Measurements from ENCODE around the gene MYOT. TPM values are rescaled to one million over a fixed set of nuclear protein-coding genes. Genes with fewer than 3 reads are reported as not detected.

MYOT gene
- total RNA-seq (100 to 1,000 TPM in 2 of 9 donors, 10 to 100 TPM in 6, 1 to 10 TPM in 1; 6.2 to 374 (median 27.7) TPM), polyA plus RNA-seq (100 to 1,000 TPM in 1 of 2 donors, 1 to 10 TPM in 1; 9.7 to 276 TPM)
- long read RNA-seq, donor 1, partial matches to known transcripts, result 5 of 13 reads
- long read RNA-seq, donor 1, other reads (novel, unspliced or antisense), result 5 of 13 reads
- long read RNA-seq, donor 2, transcript MYOT-201 (10 exons, 2,337 nt), result major isoform, 23 of 276 reads
- long read RNA-seq, donor 2, partial matches to known transcripts, result 230 of 276 reads
- long read RNA-seq, donor 2, other reads (novel, unspliced or antisense), result 16 of 276 reads
- long read RNA-seq, donor 3, partial matches to known transcripts, result 78 of 98 reads
- long read RNA-seq, donor 3, other reads (novel, unspliced or antisense), result 19 of 98 reads

- Histone ChIP-seq H3K9me3 (no peaks in the 10 kb centered on the region), H3K27me3 (no peaks in the 10 kb centered on the region), H3K4me1 (peaks cover 0 to 25% (median 1%) of the 10 kb centered on the region in 12 donors), H3K27ac (peak within 1 kb of the TSS in 1 of 12 donors; percentile 24), H3K36me3 (no peaks in the 10 kb centered on the region), H3K4me3 (peak within 1 kb of the TSS in 3 of 12 donors; percentile 5 to 14 (median 7))
- intact Hi-C loops (cut with DNase I), result no loop called here
- ATAC-seq (peak in 2 of 4 donors; percentile 43 to 57), DNase-seq (no peak)
- no peak for TF ChIP-seq POLR2A (IDR thresholded peaks at IDR 0.05)
- 38 to 68% (median 55%) methylated on average over 3 of the region's 3 CpGs for WGBS, 4 donors
These were observed at the start of gene MYOT for GRCh38 chr5:137867664-137868063. TSS of gene MYOT (plus strand) at chr5:137867860. CDS start at chr5:137870652, 2,792 bp downstream.

- Histone ChIP-seq H3K9me3 (no peaks in the 10 kb centered on the region), H3K36me3 (no peaks in the 10 kb centered on the region), H3K27ac (no peak overlapping the region), H3K27me3 (no peaks in the 10 kb centered on the region), H3K4me1 (peaks cover 0 to 25% (median 11%) of the 10 kb centered on the region in 12 donors), H3K4me3 (no peak overlapping the region)
- TF ChIP-seq CTCF (IDR thresholded peaks at IDR 0.05), result no peak
- no peak for TF ChIP-seq POLR2A (IDR thresholded peaks at IDR 0.05)
- DNase-seq, result no peak
- intact Hi-C loops (cut with DNase I), result loop anchor here in 2 of 10 donors (5.0 kb wide), 1 partner anchor 42 kb away; no protein-coding TSS in a partner anchor
- no peak for ATAC-seq
- 92 to 95% (median 93%) methylated on average over 1 of the region's 1 CpG for WGBS, 4 donors
These were observed 47.9 kb upstream of the MYOT start for GRCh38 chr5:137819766-137820165.

GRCh38 chr5:137822158-137822764 lies 45.4 kb upstream of the MYOT start:
- Histone ChIP-seq H3K36me3 (no peaks in the 10 kb centered on the region), H3K27me3 (no peaks in the 10 kb centered on the region), H3K4me3 (no peak overlapping the region), H3K9me3 (peaks cover 0 to 14% (median 0%) of the 10 kb centered on the region in 12 donors), H3K27ac (peak overlapping the region in 4 of 12 donors; percentile 5 to 54 (median 19)), H3K4me1 (peaks cover 0 to 19% (median 5%) of the 10 kb centered on the region in 12 donors)
- intact Hi-C loops (cut with DNase I), result loop anchor here in 2 of 10 donors (5.0 kb wide), 1 partner anchor 45 kb away; no protein-coding TSS in a partner anchor
- no peak for TF ChIP-seq POLR2A (IDR thresholded peaks at IDR 0.05)
- peak in 10 of 12 donors; percentile 9 to 49 (median 32) for TF ChIP-seq CTCF (IDR thresholded peaks at IDR 0.05)
- 47 to 54% (median 52%) methylated on average over 6 of the region's 6 CpGs for WGBS, 4 donors
- peak; percentile 22 to 73 (median 64) for ATAC-seq
- no peak for DNase-seq

GRCh38 chr5:137822984-137823383 lies 44.7 kb upstream of the MYOT start:
- TF ChIP-seq CTCF (IDR thresholded peaks at IDR 0.05) (no peak), POLR2A (IDR thresholded peaks at IDR 0.05) (no peak)
- DNase-seq (no peak), ATAC-seq (peak in 2 of 4 donors; percentile 14 to 27)
- peak overlapping the region in 4 of 12 donors; percentile 5 to 54 (median 19) for H3K27ac ChIP-seq
- peaks cover 0 to 22% (median 7%) of the 10 kb centered on the region in 12 donors for H3K4me1 ChIP-seq
- H3K9me3 ChIP-seq, result peaks cover 0 to 14% (median 0%) of the 10 kb centered on the region in 12 donors
- no peak overlapping the region for H3K4me3 ChIP-seq
- intact Hi-C loops (cut with DNase I), result loop anchor here in 2 of 10 donors (5.0 kb wide), 1 partner anchor 46 kb away; no protein-coding TSS in a partner anchor
- WGBS, 4 donors, result 67 to 92% (median 82%) methylated on average over 1 of the region's 1 CpG
- no peaks in the 10 kb centered on the region for H3K27me3 ChIP-seq
- H3K36me3 ChIP-seq, result no peaks in the 10 kb centered on the region

Measured in heart left ventricle (tissue), 16 donors.